IMR-90 (cell line): Measurements from ENCODE around the gene ZNF236. TPM values are rescaled to one million over a fixed set of nuclear protein-coding genes. Genes with fewer than 3 reads are reported as not detected.

Experiments
- ATAC-seq: fragments of 200-7000 bp; cut with Tn5 transposase; 2 replicates; pipeline ENCODE4 v1.9.1; 2020; ENCODE audit warnings: low read depth, mild to moderate bottlenecking, moderate library complexity
- BruUV-seq: library from RNA; stranded (reverse); fragments of 400-500 nt; replicated peaks from 2 replicates; lab custom pipeline; 2021; lab: Mats Ljungman, UMichigan
- CTCF ChIA-PET: fragments of 300-600 bp; formaldehyde crosslinking; extraction: SDS; loops from one replicate; lab custom pipeline; 2021; ENCODE audit warnings: antibody characterized with exemption; lab: Yijun Ruan, JAX
- POLR2A ChIA-PET: fragments of 300-600 bp; sonication (Branson Sonifier 250); formaldehyde crosslinking; loops from one replicate; lab custom pipeline; 2022; ENCODE audit warnings: antibody characterized with exemption; ENCODE audit not compliant: unreplicated experiment; lab: Charles Lee
- DNase-seq: peaks from one replicate; pipeline ENCODE4 v3.0.0; 2013
- H2AFZ ChIP-seq: replicated peaks from 2 replicates; pipeline ENCODE3; 2013; ENCODE audit warnings: low read length, mild to moderate bottlenecking; ENCODE audit not compliant: poor library complexity
- H2AK5ac ChIP-seq: 2 replicates; pipeline ENCODE4 v1.6.1; 2013; ENCODE audit warnings: low read depth, low read length, inconsistent platforms
- H2AK9ac ChIP-seq: replicated peaks from 2 replicates; pipeline ENCODE3; 2013; ENCODE audit warnings: mild to moderate bottlenecking, low read depth, low read length, moderate library complexity; ENCODE audit not compliant: poor library complexity
- H2BK120ac ChIP-seq: 2 replicates; pipeline ENCODE4 v1.6.1; 2013; ENCODE audit warnings: low read depth, low read length, inconsistent platforms
- H2BK15ac ChIP-seq: 3 replicates; pipeline ENCODE4 v1.6.1; 2013; ENCODE audit warnings: low read depth, low read length, inconsistent platforms
- H2BK20ac ChIP-seq: 2 replicates; pipeline ENCODE4 v1.6.1; 2013; ENCODE audit warnings: low read depth, mild to moderate bottlenecking, inconsistent platforms, low read length, moderate library complexity
- H2BK5ac ChIP-seq: 2 replicates; pipeline ENCODE4 v1.6.1; 2013; ENCODE audit warnings: mild to moderate bottlenecking, low read depth, low read length, inconsistent platforms; ENCODE audit not compliant: poor library complexity, severe bottlenecking
- H3K14ac ChIP-seq: replicated peaks from 2 replicates; pipeline ENCODE4 v1.6.1; 2013; ENCODE audit warnings: low read depth, low read length, inconsistent platforms
- H3K18ac ChIP-seq: 2 replicates; pipeline ENCODE4 v1.6.1; 2013; ENCODE audit warnings: low read depth, low read length, control low read depth
- H3K23ac ChIP-seq: 2 replicates; pipeline ENCODE4 v1.6.1; 2013; ENCODE audit warnings: low read depth, low read length, inconsistent platforms
- H3K27ac ChIP-seq: 2 replicates; pipeline ENCODE4 v1.5.1; 2013; ENCODE audit warnings: mild to moderate bottlenecking, control low read depth, low read length; ENCODE audit not compliant: insufficient read depth
- H3K27me3 ChIP-seq: 2 replicates; pipeline ENCODE4 v1.6.1; 2013; ENCODE audit warnings: low read length; ENCODE audit not compliant: control insufficient read depth, insufficient read depth
- H3K36me3 ChIP-seq: 2 replicates; pipeline ENCODE4 v1.6.1; 2013; ENCODE audit warnings: low read length, mixed read lengths; ENCODE audit not compliant: control insufficient read depth, insufficient read depth
- H3K4ac ChIP-seq: 2 replicates; pipeline ENCODE4 v1.6.1; 2013; ENCODE audit warnings: low read depth, low read length, inconsistent platforms
- H3K4me1 ChIP-seq: 2 replicates; pipeline ENCODE4 v1.6.1; 2013; ENCODE audit warnings: low read length, mixed read lengths; ENCODE audit not compliant: control insufficient read depth, insufficient read depth
- H3K4me2 ChIP-seq: 2 replicates; pipeline ENCODE4 v1.6.1; 2013; ENCODE audit warnings: low read depth, mild to moderate bottlenecking, control low read depth, low read length, moderate library complexity
- H3K4me3 ChIP-seq: 2 replicates; pipeline ENCODE4 v1.5.1; 2013; ENCODE audit warnings: low read depth, mild to moderate bottlenecking, control low read depth, low read length, moderate library complexity; ENCODE audit not compliant: insufficient read depth
- H3K56ac ChIP-seq: 2 replicates; pipeline ENCODE4 v1.6.1; 2013; ENCODE audit warnings: low read length, inconsistent platforms; ENCODE audit not compliant: insufficient read depth; ENCODE audit errors: extremely low read depth
- H3K79me1 ChIP-seq, 2 experiments: 2 replicates each; pipeline ENCODE4 v1.6.1; 2013; ENCODE audit warnings: low read length in 2 of 2, inconsistent platforms in 1 of 2, low read depth in 1 of 2
- H3K9ac ChIP-seq: 2 replicates; pipeline ENCODE4 v1.6.1; 2013; ENCODE audit warnings: low read depth, low read length, control low read depth
- H3K9me1 ChIP-seq: 2 replicates; pipeline ENCODE4 v1.6.1; 2013; ENCODE audit warnings: low read length, inconsistent platforms; ENCODE audit not compliant: insufficient read depth
- H3K9me3 ChIP-seq: 2 replicates; pipeline ENCODE4 v1.6.1; 2013; ENCODE audit warnings: low read length; ENCODE audit not compliant: control insufficient read depth, insufficient read depth
- H4K20me1 ChIP-seq: 2 replicates; pipeline ENCODE4 v1.6.1; 2013; ENCODE audit warnings: low read length, inconsistent platforms; ENCODE audit not compliant: insufficient read depth
- H4K5ac ChIP-seq: 2 replicates; pipeline ENCODE4 v1.6.1; 2013; ENCODE audit warnings: mild to moderate bottlenecking, low read depth, low read length, control low read depth
- H4K8ac ChIP-seq, 2 experiments: 2 replicates each; pipeline ENCODE4 v1.6.1; 2013; ENCODE audit warnings: low read depth in 2 of 2, low read length in 2 of 2, control low read depth in 1 of 2, inconsistent platforms in 1 of 2
- H4K91ac ChIP-seq: 2 replicates; pipeline ENCODE4 v1.6.1; 2013; ENCODE audit warnings: low read depth, low read length, inconsistent platforms; ENCODE audit not compliant: insufficient read depth
- CHD1 ChIP-seq: IDR thresholded peaks from 2 replicates; pipeline ENCODE4 v1.6.1; 2012; ENCODE audit warnings: low read depth, low read length, improper control_type of control experiment
- MXI1 ChIP-seq: IDR thresholded peaks from 2 replicates; pipeline ENCODE4 v1.6.1; 2012; ENCODE audit warnings: low read depth, mild to moderate bottlenecking, low read length, moderate library complexity, borderline replicate concordance
- NFE2L2 ChIP-seq: fragments of 150-350 bp; IDR thresholded peaks from 2 replicates; pipeline ENCODE4 v1.6.1; 2016; ENCODE audit warnings: low read depth, mild to moderate bottlenecking, low read length
- RFX5 ChIP-seq: IDR thresholded peaks from 2 replicates; pipeline ENCODE4 v1.8.0; 2012; ENCODE audit warnings: low read depth, mild to moderate bottlenecking, low read length, moderate library complexity
- WGBS, 2 experiments: methylation state at CpG; one replicate each; pipeline versions ENCODE4 v1.1.5 to v1.1.7; 2013; ENCODE audit warnings: missing lambda C conversion rate in 2 of 2; ENCODE audit not compliant: insufficient read length in 1 of 2; ENCODE audit errors: extremely low coverage in 2 of 2; 5-methylcytosine and 5-hydroxymethylcytosine counted together
- dilution Hi-C: fragments of 300-500 bp; cut with HindIII; formaldehyde crosslinking; loops from one replicate; pipeline ENCODE4 v1.14.3; 2018; ENCODE audit warnings: low sequenced_read_pairs; ENCODE audit not compliant: unreplicated experiment
- in situ Hi-C: fragments of 300-500 bp; cut with MboI; formaldehyde crosslinking; loops from 3 replicates; pipeline ENCODE4 v1.14.3; 2019; ENCODE audit warnings: low sequenced_read_pairs, inconsistent platforms, mixed read lengths
- intact Hi-C: fragments of 100-400 bp; cut with micrococcal nuclease; formaldehyde crosslinking; loops from 2 replicates; pipeline ENCODE4 v1.10.0; 2022
- polyA plus RNA-seq, 3 experiments: library from polyadenylated mRNA; depleted of rRNA; stranded (reverse); fragments of >200 nt; gene quantifications; 2 replicates each; pipeline ENCODE4 v1.2.3, GENCODE V29; 2012; ENCODE audit warnings: low replicate concordance in 1 of 3
- total RNA-seq: library from RNA; depleted of rRNA; stranded (reverse); fragments of >200 nt; gene quantifications from 2 replicates; pipeline ENCODE4 v1.2.3, GENCODE V29; 2012
- TF ChIP-seq, protein P1 (sequence below): conservative IDR thresholded peaks from 2 replicates; pipeline ENCODE4 v1.5.1; 2012; ENCODE audit warnings: mild to moderate bottlenecking, low read depth, low read length, improper control_type of control experiment

The ZNF236 gene
- total and polyA plus RNA-seq, 2 of the 4 experiments (the other 2 are of a cell fraction) = 3.6 to 9.7 TPM

DNA sequence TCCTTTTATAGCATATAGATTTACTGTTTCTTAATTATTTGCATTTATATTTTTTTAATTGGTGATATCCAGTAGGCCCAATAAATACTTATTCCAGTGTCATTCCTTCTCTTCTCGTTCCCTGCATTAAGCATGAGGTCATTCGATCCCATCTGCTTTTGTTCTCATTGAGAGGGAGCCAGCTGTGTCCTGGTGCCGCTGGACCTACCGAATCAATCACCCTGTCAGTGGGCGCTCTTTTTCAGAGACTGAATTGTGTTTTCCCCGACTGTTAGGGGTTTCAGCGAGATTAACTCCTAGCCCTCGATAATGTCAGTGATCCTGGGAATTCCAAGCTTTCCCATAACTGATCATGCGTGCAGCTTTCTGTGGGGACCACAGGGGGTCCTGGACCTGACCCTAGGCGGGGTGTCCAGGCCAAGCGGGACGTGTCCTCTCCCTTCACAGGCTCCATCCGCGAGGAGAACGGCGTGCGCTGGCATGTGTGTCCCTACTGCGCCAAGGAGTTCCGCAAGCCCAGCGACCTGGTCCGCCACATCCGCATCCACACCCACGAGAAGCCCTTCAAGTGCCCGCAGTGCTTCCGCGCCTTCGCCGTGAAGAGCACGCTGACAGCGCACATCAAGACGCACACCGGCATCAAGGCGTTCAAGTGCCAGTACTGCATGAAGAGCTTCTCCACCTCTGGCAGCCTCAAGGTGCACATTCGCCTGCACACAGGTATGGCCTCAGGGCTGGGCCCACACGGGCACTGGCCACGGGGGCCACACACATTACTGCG is 72.4 kb downstream of the ZNF236 start:
- Histone ChIP-seq H2BK20ac (no peak overlapping the region), H2AK5ac (no peak overlapping the region), H2AFZ (no peak overlapping the region), H3K14ac (no peak overlapping the region), H3K36me3 (peaks cover 34% of the 10 kb centered on the region), H3K4me3 (no peak overlapping the region), H3K9me1 (0 out of 2 replicates have a peak, but pooled peaks cover 6% of the 10 kb centered on the region), H3K4me1 (no peaks in the 10 kb centered on the region), H3K27me3 (no peaks in the 10 kb centered on the region), H2BK5ac (no peak overlapping the region), H3K4me2 (no peak overlapping the region), H3K9me3 (no peaks in the 10 kb centered on the region), H2BK120ac (no peak overlapping the region), H4K5ac (no peak overlapping the region), H4K20me1 (no peaks in the 10 kb centered on the region), H3K56ac (no peak overlapping the region), H3K79me1 (no peaks in the 10 kb centered on the region; a peak in 2 of 4 replicates), H3K4ac (no peak overlapping the region), H3K18ac (no peak overlapping the region), H4K91ac (no peak overlapping the region), H4K8ac (no peak overlapping the region), H3K9ac (no peak overlapping the region), H3K23ac (no peak overlapping the region), H3K27ac (no peak overlapping the region), H2BK15ac (no peak overlapping the region), H2AK9ac (no peak overlapping the region)
- intact Hi-C loops (no loop called here), in situ Hi-C loops (no loop called here), dilution Hi-C loops (no loop called here)
- TF ChIP-seq RFX5 (no peak), NFE2L2 (no peak), CHD1 (no peak), MXI1 (no peak)
- TF ChIP-seq, protein P1, sequence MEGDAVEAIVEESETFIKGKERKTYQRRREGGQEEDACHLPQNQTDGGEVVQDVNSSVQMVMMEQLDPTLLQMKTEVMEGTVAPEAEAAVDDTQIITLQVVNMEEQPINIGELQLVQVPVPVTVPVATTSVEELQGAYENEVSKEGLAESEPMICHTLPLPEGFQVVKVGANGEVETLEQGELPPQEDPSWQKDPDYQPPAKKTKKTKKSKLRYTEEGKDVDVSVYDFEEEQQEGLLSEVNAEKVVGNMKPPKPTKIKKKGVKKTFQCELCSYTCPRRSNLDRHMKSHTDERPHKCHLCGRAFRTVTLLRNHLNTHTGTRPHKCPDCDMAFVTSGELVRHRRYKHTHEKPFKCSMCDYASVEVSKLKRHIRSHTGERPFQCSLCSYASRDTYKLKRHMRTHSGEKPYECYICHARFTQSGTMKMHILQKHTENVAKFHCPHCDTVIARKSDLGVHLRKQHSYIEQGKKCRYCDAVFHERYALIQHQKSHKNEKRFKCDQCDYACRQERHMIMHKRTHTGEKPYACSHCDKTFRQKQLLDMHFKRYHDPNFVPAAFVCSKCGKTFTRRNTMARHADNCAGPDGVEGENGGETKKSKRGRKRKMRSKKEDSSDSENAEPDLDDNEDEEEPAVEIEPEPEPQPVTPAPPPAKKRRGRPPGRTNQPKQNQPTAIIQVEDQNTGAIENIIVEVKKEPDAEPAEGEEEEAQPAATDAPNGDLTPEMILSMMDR = no peak
- POLR2A ChIA-PET = no interaction called here
- no TSS peak for BruUV-seq
- WGBS, 2 experiments = 96% methylated on average over 26 of the region's 37 CpGs; no CpG with 5 or more reads in 1 of the 2 experiments
- DNase-seq (no peak), ATAC-seq (no peak)
- CTCF ChIA-PET = no interaction called here
